H9 (cell line): ENCODE data around the gene TMEM269. TPM values are rescaled to one million over a fixed set of nuclear protein-coding genes. Genes with fewer than 3 reads are reported as not detected.

Experiments
- DNase-seq: peaks from one replicate; pipeline ENCODE4 v3.0.0-alpha.2; 2017
- H2AFZ ChIP-seq: one replicate; pipeline ENCODE4 v1.6.1; 2013; ENCODE audit warnings: mild to moderate bottlenecking, low read length, control low read depth, moderate library complexity
- H2AK5ac ChIP-seq: 2 replicates; pipeline ENCODE4 v1.6.1; 2013; ENCODE audit warnings: low read length, control low read depth, mixed read lengths; ENCODE audit not compliant: insufficient read length
- H2BK120ac ChIP-seq: one replicate; pipeline ENCODE4 v1.6.1; 2013; ENCODE audit warnings: low read depth, mild to moderate bottlenecking, low read length, control low read depth, inconsistent platforms; ENCODE audit not compliant: poor library complexity, severe bottlenecking
- H2BK12ac ChIP-seq: 2 replicates; pipeline ENCODE4 v1.6.1; 2013; ENCODE audit warnings: low read length, control low read depth, mixed read lengths, low read depth; ENCODE audit not compliant: insufficient read length
- H2BK15ac ChIP-seq: 2 replicates; pipeline ENCODE4 v1.6.1; 2013; ENCODE audit warnings: low read depth, low read length, control low read depth
- H2BK20ac ChIP-seq: one replicate; pipeline ENCODE4 v1.6.1; 2013; ENCODE audit warnings: low read depth, mild to moderate bottlenecking, low read length, control low read depth, inconsistent platforms; ENCODE audit not compliant: poor library complexity, severe bottlenecking
- H2BK5ac ChIP-seq: 2 replicates; pipeline ENCODE4 v1.6.1; 2013; ENCODE audit warnings: low read length, control low read depth, mixed read lengths; ENCODE audit not compliant: insufficient read length
- H3K14ac ChIP-seq: 2 replicates; pipeline ENCODE4 v1.6.1; 2013; ENCODE audit warnings: low read length, control low read depth; ENCODE audit not compliant: insufficient read depth
- H3K18ac ChIP-seq: 2 replicates; pipeline ENCODE4 v1.6.1; 2013; ENCODE audit warnings: low read depth, mild to moderate bottlenecking, mixed read lengths, low read length, control low read depth; ENCODE audit not compliant: insufficient read length
- H3K23ac ChIP-seq: 2 replicates; pipeline ENCODE4 v1.6.1; 2013; ENCODE audit warnings: low read length, control low read depth, mixed read lengths, low read depth; ENCODE audit not compliant: insufficient read length
- H3K23me2 ChIP-seq: 2 replicates; pipeline ENCODE4 v1.6.1; 2013; ENCODE audit warnings: low read depth, mild to moderate bottlenecking, mixed read lengths, low read length, control low read depth; ENCODE audit not compliant: insufficient read length, poor library complexity, severe bottlenecking
- H3K27ac ChIP-seq: 2 replicates; pipeline ENCODE4 v1.5.1; 2013; ENCODE audit warnings: low read length, control low read depth, mixed read lengths, low read depth; ENCODE audit not compliant: insufficient read length
- H3K27me3 ChIP-seq: 2 replicates; pipeline ENCODE4 v1.6.1; 2013; ENCODE audit warnings: low read length, control low read depth, inconsistent platforms; ENCODE audit not compliant: insufficient read depth
- H3K4ac ChIP-seq: 2 replicates; pipeline ENCODE4 v1.6.1; 2013; ENCODE audit warnings: low read depth, mild to moderate bottlenecking, control low read depth, inconsistent platforms, low read length, moderate library complexity
- H3K4me1 ChIP-seq: 2 replicates; pipeline ENCODE4 v1.6.1; 2013; ENCODE audit warnings: low read length, control low read depth, inconsistent platforms; ENCODE audit not compliant: insufficient read depth
- H3K4me2 ChIP-seq: 2 replicates; pipeline ENCODE4 v1.6.1; 2013; ENCODE audit warnings: low read length, control low read depth, mixed read lengths; ENCODE audit not compliant: insufficient read length, insufficient read depth
- H3K56ac ChIP-seq: 2 replicates; pipeline ENCODE4 v1.6.1; 2013; ENCODE audit warnings: low read depth, mild to moderate bottlenecking, mixed read lengths, low read length, control low read depth; ENCODE audit not compliant: insufficient read length
- H3K79me1 ChIP-seq: 2 replicates; pipeline ENCODE4 v1.6.1; 2013; ENCODE audit warnings: low read depth, mild to moderate bottlenecking, moderate library complexity, low read length, control low read depth, inconsistent platforms; ENCODE audit not compliant: insufficient read depth, poor library complexity, severe bottlenecking
- H3K79me2 ChIP-seq: 2 replicates; pipeline ENCODE4 v1.6.1; 2013; ENCODE audit warnings: low read length, control low read depth, inconsistent platforms; ENCODE audit not compliant: insufficient read depth
- H3K9ac ChIP-seq: 2 replicates; pipeline ENCODE4 v1.6.1; 2013; ENCODE audit warnings: low read length, control low read depth, mixed read lengths; ENCODE audit not compliant: insufficient read length; ENCODE audit errors: extremely low read depth
- H3K9me3 ChIP-seq: one replicate; pipeline ENCODE4 v1.6.1; 2013; ENCODE audit warnings: low read depth, low read length, inconsistent platforms; ENCODE audit not compliant: control insufficient read depth
- H3T11ph ChIP-seq: one replicate; pipeline ENCODE4 v1.6.1; 2013; ENCODE audit warnings: mild to moderate bottlenecking, low read length, control low read depth, inconsistent platforms
- H4K20me1 ChIP-seq: one replicate; pipeline ENCODE4 v1.6.1; 2013; ENCODE audit not compliant: control insufficient read depth, insufficient read length, insufficient read depth
- H4K5ac ChIP-seq: 2 replicates; pipeline ENCODE4 v1.6.1; 2013; ENCODE audit warnings: low read depth, mild to moderate bottlenecking, mixed read lengths, low read length, control low read depth; ENCODE audit not compliant: insufficient read length
- H4K8ac ChIP-seq: replicated peaks from 2 replicates; pipeline ENCODE4 v1.6.1; 2013; ENCODE audit warnings: low read length, control low read depth, mixed read lengths, low read depth; ENCODE audit not compliant: insufficient read length
- H4K91ac ChIP-seq: 2 replicates; pipeline ENCODE4 v1.6.1; 2013; ENCODE audit warnings: low read depth, mild to moderate bottlenecking, moderate library complexity, mixed read lengths, low read length, control low read depth; ENCODE audit not compliant: insufficient read length
- H3K27ac Mint-ChIP-seq, 3 experiments: 2 replicates in 2 of 3; 3 replicates in 1 of 3; pipeline ENCODE4 v1.8.0; 2020 to 2021; ENCODE audit warnings: mixed read lengths in 3 of 3, mild to moderate bottlenecking in 1 of 3, moderate library complexity in 1 of 3
- H3K27me3 Mint-ChIP-seq: 2 replicates; pipeline ENCODE4 v1.8.0; 2021; ENCODE audit warnings: low read depth, mild to moderate bottlenecking, moderate library complexity, mixed read lengths
- H3K36me3 Mint-ChIP-seq, 3 experiments: 2 replicates in 2 of 3; 3 replicates in 1 of 3; pipeline ENCODE4 v1.8.0; 2020 to 2021; ENCODE audit warnings: low read depth in 3 of 3, mixed read lengths in 3 of 3; ENCODE audit not compliant: insufficient read depth in 1 of 3
- H3K4me1 Mint-ChIP-seq, 2 experiments: 2 replicates each; pipeline ENCODE4 v1.8.0; 2020; ENCODE audit warnings: mixed read lengths in 2 of 2
- H3K4me3 Mint-ChIP-seq, 2 experiments: 2 replicates in 1 of 2; 3 replicates in 1 of 2; pipeline ENCODE4 v1.8.0; 2020 to 2021; ENCODE audit warnings: mild to moderate bottlenecking in 2 of 2, mixed read lengths in 2 of 2, moderate library complexity in 1 of 2
- H3K9me3 Mint-ChIP-seq, 2 experiments: 2 replicates in 1 of 2; 3 replicates in 1 of 2; pipeline ENCODE4 v1.8.0; 2020; ENCODE audit warnings: mild to moderate bottlenecking in 2 of 2, mixed read lengths in 2 of 2, moderate library complexity in 1 of 2
- WGBS: extraction: QIAGEN DNeasy Blood & Tissue Kit; methylation state at CpG from one replicate; pipeline ENCODE4 v1.1.7; 2013; ENCODE audit warnings: missing lambda C conversion rate, low lambda C conversion rate, mixed read lengths; ENCODE audit not compliant: insufficient read length; ENCODE audit errors: extremely low coverage; 5-methylcytosine and 5-hydroxymethylcytosine counted together
- total RNA-seq: library from RNA; stranded (reverse); gene quantifications from 2 replicates; pipeline ENCODE4 v1.2.1, GENCODE V29; 2021
- TF ChIP-seq, protein P1 (sequence below): fragments of 200-600 bp; sonication (generic); conservative IDR thresholded peaks from 3 replicates; pipeline ENCODE4 v1.8.0; 2021; ENCODE audit warnings: antibody characterized with exemption, mild to moderate bottlenecking

Gene TMEM269
- total RNA-seq, 1 experiment from 2014 or later, result 0.17 TPM

DNA sequence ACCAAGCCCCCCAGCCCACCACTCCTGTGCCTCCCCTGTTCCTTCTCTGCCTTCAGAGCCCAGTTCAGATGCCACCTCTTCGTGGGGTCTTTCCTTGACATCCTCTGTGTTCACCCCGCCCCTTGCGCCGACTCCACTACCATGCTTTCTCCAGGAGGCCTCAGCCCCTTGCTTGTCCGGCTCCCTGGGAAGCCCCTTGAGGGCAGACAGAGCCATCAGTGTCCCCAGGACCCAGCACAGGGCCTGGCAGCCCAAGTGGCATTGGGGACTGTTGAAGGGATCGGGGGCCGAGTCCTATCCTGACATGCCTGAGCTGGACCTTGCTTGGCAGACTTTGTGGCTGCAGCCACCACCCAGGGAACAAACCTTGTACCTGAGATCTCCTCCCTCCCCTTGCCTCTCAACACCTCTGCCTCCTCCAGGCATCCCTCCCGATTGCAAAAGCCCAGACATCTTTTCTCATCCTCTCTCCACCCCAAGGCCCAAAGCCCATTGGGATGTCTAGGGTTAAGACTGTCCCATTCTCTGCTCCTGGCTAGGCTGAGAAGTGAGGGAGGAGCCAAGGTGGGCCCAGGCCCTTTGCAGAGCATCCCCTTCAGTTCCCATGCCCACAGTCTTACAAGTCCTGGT lies 48.1 kb upstream of the TMEM269 start:
- TF ChIP-seq, protein P1, sequence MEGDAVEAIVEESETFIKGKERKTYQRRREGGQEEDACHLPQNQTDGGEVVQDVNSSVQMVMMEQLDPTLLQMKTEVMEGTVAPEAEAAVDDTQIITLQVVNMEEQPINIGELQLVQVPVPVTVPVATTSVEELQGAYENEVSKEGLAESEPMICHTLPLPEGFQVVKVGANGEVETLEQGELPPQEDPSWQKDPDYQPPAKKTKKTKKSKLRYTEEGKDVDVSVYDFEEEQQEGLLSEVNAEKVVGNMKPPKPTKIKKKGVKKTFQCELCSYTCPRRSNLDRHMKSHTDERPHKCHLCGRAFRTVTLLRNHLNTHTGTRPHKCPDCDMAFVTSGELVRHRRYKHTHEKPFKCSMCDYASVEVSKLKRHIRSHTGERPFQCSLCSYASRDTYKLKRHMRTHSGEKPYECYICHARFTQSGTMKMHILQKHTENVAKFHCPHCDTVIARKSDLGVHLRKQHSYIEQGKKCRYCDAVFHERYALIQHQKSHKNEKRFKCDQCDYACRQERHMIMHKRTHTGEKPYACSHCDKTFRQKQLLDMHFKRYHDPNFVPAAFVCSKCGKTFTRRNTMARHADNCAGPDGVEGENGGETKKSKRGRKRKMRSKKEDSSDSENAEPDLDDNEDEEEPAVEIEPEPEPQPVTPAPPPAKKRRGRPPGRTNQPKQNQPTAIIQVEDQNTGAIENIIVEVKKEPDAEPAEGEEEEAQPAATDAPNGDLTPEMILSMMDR, result no peak
- no peaks in the 10 kb centered on the region for H3K79me2 ChIP-seq
- Mint-ChIP-seq H3K27ac (no peak overlapping the region; a peak in 1 of 7 replicates), H3K4me3 (no peak overlapping the region), H3K27me3 (no peaks in the 10 kb centered on the region; the same call in 1 of the 2 replicates), H3K4me1 (peaks cover 34 to 43% of the 10 kb centered on the region in 2 experiments), H3K9me3 (no peaks in the 10 kb centered on the region), H3K36me3 (peaks cover 0 to 3% (median 0%) of the 10 kb centered on the region in 3 experiments; a peak in 2 of 7 replicates)
- no peak overlapping the region for H3K23ac ChIP-seq
- no peak overlapping the region for H3K14ac ChIP-seq
- no peaks in the 10 kb centered on the region for H3K9me3 ChIP-seq
- no peak overlapping the region for H4K8ac ChIP-seq
- H3K18ac ChIP-seq, result no peak overlapping the region
- no peaks in the 10 kb centered on the region for H3K79me1 ChIP-seq
- H2AK5ac ChIP-seq, result no peak overlapping the region
- no peak overlapping the region for H3T11ph ChIP-seq
- no peak overlapping the region for H2BK15ac ChIP-seq
- WGBS, result no CpG with 5 or more reads among the region's 8 CpGs
- no peak overlapping the region for H2AFZ ChIP-seq
- no peaks in the 10 kb centered on the region; the same call in 1 of the 2 replicates for H3K4me1 ChIP-seq
- no peak overlapping the region for H3K56ac ChIP-seq
- H3K27ac ChIP-seq, result no peak overlapping the region
- no peaks in the 10 kb centered on the region for H4K20me1 ChIP-seq
- no peak for DNase-seq
- H2BK12ac ChIP-seq, result no peak overlapping the region
- no peak overlapping the region for H3K4ac ChIP-seq
- no peak overlapping the region for H3K9ac ChIP-seq
- H3K23me2 ChIP-seq, result no peaks in the 10 kb centered on the region
- no peak overlapping the region for H2BK20ac ChIP-seq
- H3K4me2 ChIP-seq, result no peak overlapping the region
- no peak overlapping the region for H2BK5ac ChIP-seq
- H2BK120ac ChIP-seq, result no peak overlapping the region
- no peak overlapping the region for H4K91ac ChIP-seq
- no peaks in the 10 kb centered on the region for H3K27me3 ChIP-seq
- no peak overlapping the region for H4K5ac ChIP-seq
